Tracheal epithelial cell (primary cell): Measurements from ENCODE around the gene C14orf93. TPM values are rescaled to one million over a fixed set of nuclear protein-coding genes. Genes with fewer than 3 reads are reported as not detected.

Experiments used
- total RNA-seq: library from RNA; depleted of rRNA; stranded (reverse); fragments of >200 nt; gene quantifications from 2 replicates; pipeline ENCODE4 v1.2.1, GENCODE V29; 2014

Gene C14orf93
- 13.0 and 20.5 TPM in 2 replicates for total RNA-seq

GRCh38 chr14:23009939-23010726, at the start of gene C14orf93:
C14orf93 (minus strand) TSS chr14:23010143; CDS start chr14:22999023, 11,120 bp downstream.

GRCh38 chr14:23056956-23057756, 47.2 kb upstream of the C14orf93 start, which contains the start of gene CDH24:
CDH24 (minus strand) TSS chr14:23057520; CDS start chr14:23055733, 1,787 bp downstream.

GRCh38 chr14:23042162-23042965, 32.4 kb upstream of the C14orf93 start, which contains the start of gene PSMB11:
PSMB11 (plus strand) TSS chr14:23042212; CDS start chr14:23042226, 14 bp downstream.

GRCh38 chr14:23034498-23035302, 24.8 kb upstream of the C14orf93 start, which contains the start of gene PSMB5:
PSMB5 (minus strand) TSS chr14:23034900; CDS start chr14:23034881, 19 bp downstream.

GRCh38 chr14:22982477-22983245, 27.3 kb downstream of the C14orf93 start, which contains the start of gene AJUBA:
AJUBA (minus strand) TSS chr14:22982551; CDS start chr14:22982266, 285 bp downstream.

Other genes with a start within 250 kb of the C14orf93 start
- 39.8 and 56.9 TPM in 2 replicates for gene OXA1L, start 243.5 kb downstream of the C14orf93 start, total RNA-seq
- gene SLC7A7, start 194.7 kb downstream of the C14orf93 start, total RNA-seq = 0.43 and 3.1 TPM in 2 replicates
- gene MRPL52, start 180.3 kb downstream of the C14orf93 start, total RNA-seq = 28.9 and 30.1 TPM in 2 replicates
- gene MMP14, start 173.6 kb downstream of the C14orf93 start, total RNA-seq = 151 and 263 TPM in 2 replicates
- 52.9 and 61.2 TPM in 2 replicates for gene LRP10, start 138.4 kb downstream of the C14orf93 start, total RNA-seq
- 0.43 TPM in 1 of 2 replicates, not detected in the other for gene REM2, start 126.9 kb downstream of the C14orf93 start, total RNA-seq
- gene RBM23, start 91.0 kb downstream of the C14orf93 start, total RNA-seq = 48.9 and 70.8 TPM in 2 replicates
- 80.4 and 83.9 TPM in 2 replicates for gene PRMT5, start 80.8 kb downstream of the C14orf93 start, total RNA-seq
- gene HAUS4, start 53.1 kb downstream of the C14orf93 start, total RNA-seq = 51.6 and 150 TPM in 2 replicates
- gene AJUBA, start 27.6 kb downstream of the C14orf93 start, total RNA-seq = 250 and 322 TPM in 2 replicates
- 186 and 259 TPM in 2 replicates for gene PSMB5, start 24.8 kb upstream of the C14orf93 start, total RNA-seq
- gene PSMB11, start 32.1 kb upstream of the C14orf93 start, total RNA-seq = not detected in 2 replicates
- 3.4 and 4.3 TPM in 2 replicates for gene CDH24, start 47.4 kb upstream of the C14orf93 start, total RNA-seq
- gene ACIN1, start 85.0 kb upstream of the C14orf93 start, total RNA-seq = 25.8 and 31.8 TPM in 2 replicates
- gene C14orf119, start 85.4 kb upstream of the C14orf93 start, total RNA-seq = 27.7 and 43.1 TPM in 2 replicates
- not detected in 2 replicates for gene CIROP, start 94.8 kb upstream of the C14orf93 start, total RNA-seq
- gene CEBPE, start 109.1 kb upstream of the C14orf93 start, total RNA-seq = not detected in 2 replicates
- 2.4 and 5.5 TPM in 2 replicates for gene SLC7A8, start 173.5 kb upstream of the C14orf93 start, total RNA-seq
- gene RNF212B, start 227.8 kb upstream of the C14orf93 start, total RNA-seq = not detected in 2 replicates